ENCODE measurements around the gene RCSD1.
A peak's percentile ranks its signal among the peaks of the same experiment; 100 is the strongest.

Gene RCSD1

GRCh38 chr1:167750641-167751040 is 120.6 kb downstream of the RCSD1 start:
- DNase-seq (ENCODE audit: low read depth) = no peak
- no peak for TF ChIP-seq CTCF (IDR thresholded peaks at IDR 0.05; ENCODE audit: insufficient read depth, low read depth, low read length, missing control alignments)
- H3K4me3 ChIP-seq (ENCODE audit: low read depth, low read length) = no peak overlapping the region

GRCh38 chr1:167751676-167752075 is 121.6 kb downstream of the RCSD1 start:
- DNase-seq (ENCODE audit: low read depth) = no peak
- H3K4me3 ChIP-seq (ENCODE audit: low read depth, low read length) = no peak overlapping the region
- no peak for TF ChIP-seq CTCF (IDR thresholded peaks at IDR 0.05; ENCODE audit: insufficient read depth, low read depth, low read length, missing control alignments)

- no peak for TF ChIP-seq CTCF (IDR thresholded peaks at IDR 0.05; ENCODE audit: insufficient read depth, low read depth, low read length, missing control alignments)
- H3K4me3 ChIP-seq (ENCODE audit: low read depth, low read length) = peak overlapping the region; percentile 49
- DNase-seq (ENCODE audit: low read depth) = peak; percentile 11
Measured at GRCh38 chr1:167752219-167752985, 122.4 kb downstream of the RCSD1 start.

- DNase-seq (ENCODE audit: low read depth) = no peak
- no peak overlapping the region for H3K4me3 ChIP-seq (ENCODE audit: low read depth, low read length)
- TF ChIP-seq CTCF (IDR thresholded peaks at IDR 0.05; ENCODE audit: insufficient read depth, low read depth, low read length, missing control alignments) = no peak
Measured at GRCh38 chr1:167755654-167756053, 125.6 kb downstream of the RCSD1 start.
